Fibroblast of upper back skin (primary cell): ENCODE results near the gene MYO3A.

Experiments
- DNase-seq: peaks from one replicate; pipeline ENCODE4 v3.0.0-alpha.2; 2013

Gene MYO3A

DNA sequence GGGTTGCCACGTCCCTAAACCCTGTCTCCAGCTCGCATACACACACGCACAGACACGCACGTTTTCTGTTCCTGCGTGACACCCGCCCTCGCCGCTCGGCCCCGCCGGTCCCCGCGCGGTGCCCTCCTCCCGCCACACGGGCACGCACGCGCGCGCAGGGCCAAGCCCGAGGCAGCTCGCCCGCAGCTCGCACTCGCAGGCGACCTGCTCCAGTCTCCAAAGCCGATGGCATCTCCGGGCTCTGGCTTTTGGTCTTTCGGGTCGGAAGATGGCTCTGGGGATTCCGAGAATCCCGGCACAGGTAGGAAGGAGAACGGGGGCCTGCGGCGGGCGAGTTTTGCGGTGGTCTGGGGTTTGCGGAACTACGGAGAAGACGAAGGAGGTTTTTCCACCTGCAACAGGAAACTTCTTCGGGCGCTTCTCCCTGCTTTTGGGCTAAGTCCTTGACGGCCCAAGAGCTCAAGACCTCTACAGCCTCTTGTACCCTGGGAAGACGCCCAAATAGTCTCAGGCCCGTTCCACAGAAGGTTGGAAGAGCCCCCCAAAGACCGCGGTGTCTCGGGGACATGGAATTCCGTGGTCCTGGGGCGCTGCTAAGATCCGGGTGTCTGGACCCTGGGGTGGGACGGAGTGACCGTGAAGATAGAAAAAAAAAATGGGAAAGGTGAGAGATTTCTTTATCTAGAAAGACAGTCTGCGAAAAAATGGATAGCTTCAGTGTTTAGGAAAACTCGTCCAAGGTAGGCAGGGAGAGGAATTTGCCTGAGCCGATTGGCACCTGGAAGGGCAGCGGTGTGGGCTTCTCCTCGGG, 282.8 kb downstream of the MYO3A start, which contains the start of gene GAD2:
Gene GAD2 (plus strand): TSS at position 190 of the 811 bp plus-strand sequence. CDS start 36 bp downstream, at position 226.
- DNase-seq: no peak

DNA sequence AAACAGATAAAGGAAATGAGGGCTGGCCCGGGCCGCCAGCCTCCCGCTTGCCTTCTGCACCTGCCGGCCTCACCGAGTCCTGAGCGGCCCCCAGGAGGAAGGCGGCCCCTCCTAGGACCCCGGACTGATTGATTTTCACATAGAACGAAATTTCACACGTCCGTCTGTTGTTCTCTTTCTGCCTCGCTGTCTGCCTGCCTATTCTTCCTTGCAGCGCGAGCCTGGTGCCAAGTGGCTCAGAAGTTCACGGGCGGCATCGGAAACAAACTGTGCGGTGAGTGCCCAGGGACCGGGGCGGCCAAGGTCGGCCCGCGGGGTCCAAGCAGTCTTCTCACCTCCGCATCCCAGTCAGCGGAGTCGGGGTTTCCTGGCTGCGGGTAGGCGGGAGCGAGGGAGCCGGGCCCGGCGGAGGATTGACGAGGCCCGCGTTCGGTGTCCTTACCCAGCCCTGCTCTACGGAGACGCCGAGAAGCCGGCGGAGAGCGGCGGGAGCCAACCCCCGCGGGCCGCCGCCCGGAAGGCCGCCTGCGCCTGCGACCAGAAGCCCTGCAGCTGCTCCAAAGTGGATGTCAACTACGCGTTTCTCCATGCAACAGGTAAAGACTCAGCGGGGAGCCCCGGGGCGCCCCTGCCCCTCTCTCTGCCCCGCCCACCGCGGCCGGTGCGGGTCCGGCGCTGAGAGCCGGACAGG, 283.5 kb downstream of the MYO3A start:
- no peak for DNase-seq

DNA sequence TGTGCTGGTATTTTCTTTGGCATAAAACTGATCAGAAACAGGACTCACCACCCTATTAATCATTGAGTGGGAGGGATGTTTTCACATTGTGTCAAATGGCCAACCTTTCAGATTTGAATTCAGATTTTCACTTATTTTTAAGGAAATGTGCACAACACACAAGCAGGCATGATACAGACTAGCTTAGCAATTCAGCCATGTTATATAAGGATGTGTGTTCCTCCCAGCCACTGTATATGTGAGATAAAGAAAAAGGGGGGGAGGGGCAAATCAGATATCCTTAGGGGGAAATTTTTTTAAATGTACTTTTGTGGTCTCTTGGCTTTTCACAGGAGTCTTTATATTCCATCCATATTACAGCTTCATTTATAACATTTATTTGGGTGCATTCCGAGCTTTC, 285.6 kb downstream of the MYO3A start:
- DNase-seq: no peak

DNA sequence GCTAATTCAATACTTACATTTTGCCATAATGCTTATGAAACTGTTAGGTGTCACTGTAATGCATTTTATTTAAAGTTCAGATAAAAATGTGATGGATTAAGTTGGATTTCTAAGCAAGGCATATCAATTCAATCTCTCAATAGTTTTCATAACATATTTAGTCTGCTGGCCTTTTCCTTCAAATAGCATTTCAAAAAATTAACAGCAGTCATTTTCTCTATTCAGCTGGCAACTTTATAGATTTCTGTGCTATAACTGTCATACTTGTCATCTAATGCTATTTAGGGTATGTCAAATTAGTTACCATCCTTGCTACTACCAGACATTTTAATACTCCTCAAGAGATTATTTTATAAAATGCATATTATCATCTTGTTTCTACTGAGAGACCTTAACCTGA, 286.9 kb downstream of the MYO3A start:
- DNase-seq: no peak

DNA sequence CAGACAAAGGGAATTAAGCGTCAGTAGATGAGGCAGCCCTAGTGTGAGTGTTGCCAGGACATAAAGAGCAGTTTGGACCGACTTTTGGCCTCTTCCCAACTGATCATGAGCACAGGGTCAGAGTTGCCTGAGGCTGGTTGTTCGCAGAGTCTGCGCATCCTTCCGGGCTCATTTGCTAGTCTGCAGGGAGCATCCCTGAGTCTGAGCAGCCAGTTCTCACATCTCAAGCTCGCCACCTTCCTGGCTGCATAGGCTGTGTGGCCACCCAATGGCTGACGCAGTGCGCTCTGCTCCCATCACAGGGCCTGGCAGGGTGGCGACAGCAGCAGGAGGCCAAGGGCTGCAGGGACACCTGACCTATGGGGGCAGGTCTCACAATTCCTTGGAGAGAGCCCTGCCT, 287.5 kb downstream of the MYO3A start:
- no peak for DNase-seq

DNA sequence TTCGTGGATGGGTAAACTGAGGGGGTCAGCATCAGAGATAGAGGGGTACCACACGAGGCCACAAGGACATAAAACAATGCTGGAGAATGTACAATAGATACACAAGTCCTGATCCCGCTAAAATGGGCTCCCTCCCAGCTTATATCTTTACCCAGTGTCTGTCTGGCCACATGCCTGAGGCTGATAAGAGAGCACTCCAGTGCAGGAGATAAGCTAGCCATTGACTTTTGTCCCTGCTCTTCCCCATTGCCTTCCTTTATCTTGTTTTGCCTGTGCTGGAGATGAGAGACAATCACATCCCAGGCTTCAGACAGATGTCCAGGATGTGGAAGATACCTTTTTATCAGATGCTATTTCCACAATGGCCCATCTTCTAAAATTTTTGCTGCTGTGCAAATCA, 288.5 kb downstream of the MYO3A start:
- no peak for DNase-seq

DNA sequence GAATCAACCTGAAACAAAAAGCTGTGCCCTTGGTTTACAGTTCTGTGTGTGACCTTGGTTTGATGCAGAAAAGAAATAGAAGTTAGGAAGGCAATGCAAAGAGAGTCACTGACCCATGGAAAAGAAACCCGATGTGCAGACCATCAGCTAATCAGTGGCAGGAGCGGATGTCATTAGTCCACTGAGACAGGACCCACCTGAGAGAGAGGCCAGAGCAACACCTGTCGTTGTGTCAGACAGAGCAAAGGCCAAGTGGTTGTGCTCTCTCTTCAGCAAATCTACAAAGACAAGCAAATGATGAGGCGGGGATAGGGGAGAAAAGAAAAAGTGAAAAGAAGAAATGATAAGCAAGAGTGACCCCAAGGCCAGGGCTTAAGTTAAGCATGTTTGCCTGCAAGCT, 291.3 kb downstream of the MYO3A start:
- no peak for DNase-seq

DNA sequence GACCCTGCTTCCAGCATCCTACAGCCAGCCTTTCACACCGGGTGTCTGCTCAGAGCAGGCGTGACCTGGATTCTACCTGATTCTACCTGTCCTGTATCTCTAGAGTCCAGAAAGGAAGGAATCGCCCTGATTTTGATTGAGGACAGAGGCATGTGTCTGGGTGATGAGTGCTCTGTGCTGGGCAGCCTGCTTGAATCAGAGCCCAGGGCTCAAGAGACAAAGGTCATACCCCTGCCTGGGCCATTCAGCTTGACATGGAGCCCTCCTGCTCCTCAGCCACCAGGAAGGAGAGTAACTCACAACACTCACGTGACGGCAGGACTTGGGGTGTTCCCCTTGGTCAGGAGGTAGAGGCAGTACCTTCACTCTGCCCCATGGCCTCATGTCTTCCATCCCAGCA, 293.8 kb downstream of the MYO3A start:
- no peak for DNase-seq

DNA sequence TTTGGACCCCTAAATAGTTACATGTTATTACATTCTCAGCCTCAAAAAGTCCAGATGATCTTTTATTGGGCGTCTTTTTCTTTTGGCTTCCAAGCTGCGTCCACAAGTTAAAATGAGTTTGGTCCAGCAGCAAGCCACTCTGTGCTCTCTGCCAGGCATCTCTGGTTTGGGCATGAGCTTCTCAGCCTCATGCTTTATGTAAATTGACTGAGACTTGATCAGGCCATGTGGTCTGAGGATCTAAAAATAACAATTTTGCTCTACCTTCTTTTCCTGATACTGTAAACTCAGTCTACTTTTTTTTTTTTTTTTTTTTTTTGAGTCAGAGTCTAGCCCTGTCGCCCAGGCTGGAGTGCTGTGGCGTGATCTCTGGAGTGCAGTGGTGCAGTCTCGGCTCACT, 298.1 kb downstream of the MYO3A start:
- DNase-seq: no peak

DNA sequence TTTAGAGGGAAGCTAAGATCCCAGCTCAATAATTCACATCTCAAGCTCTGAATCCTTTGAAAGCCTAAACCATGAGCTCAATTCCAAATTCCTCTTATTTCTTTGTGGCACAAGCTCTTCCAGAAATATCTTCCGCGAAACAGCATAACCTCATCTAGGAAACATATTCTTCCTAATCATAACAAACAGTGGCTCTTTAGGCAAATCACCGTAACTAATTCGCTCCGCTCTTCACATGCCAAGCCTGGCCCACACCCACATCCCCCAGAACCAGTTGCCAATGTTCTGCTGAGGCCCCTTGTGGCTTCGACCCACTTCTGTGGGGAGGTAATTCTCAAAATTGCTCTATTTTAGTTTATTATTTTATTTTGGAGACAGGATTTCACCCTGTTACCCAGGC, 301.7 kb downstream of the MYO3A start:
- no peak for DNase-seq

DNA sequence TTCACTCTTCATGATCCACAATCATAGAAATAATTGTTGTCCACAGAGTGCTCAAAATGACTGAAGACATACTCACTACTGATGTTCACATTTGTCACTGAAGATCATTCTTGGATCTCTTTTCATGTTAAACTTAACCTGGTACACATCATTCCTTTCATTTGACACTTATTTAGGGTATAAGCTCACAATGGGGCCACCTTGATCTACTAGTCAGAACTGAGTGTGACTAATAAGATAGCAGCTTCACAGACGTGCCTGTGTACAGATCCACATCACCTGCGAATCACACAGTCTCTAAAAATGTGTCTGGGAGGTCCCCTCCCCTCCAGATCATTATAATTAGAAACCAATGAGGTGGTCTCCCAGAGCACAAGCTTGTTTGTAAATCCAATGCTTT, 304.3 kb downstream of the MYO3A start:
- DNase-seq: no peak

DNA sequence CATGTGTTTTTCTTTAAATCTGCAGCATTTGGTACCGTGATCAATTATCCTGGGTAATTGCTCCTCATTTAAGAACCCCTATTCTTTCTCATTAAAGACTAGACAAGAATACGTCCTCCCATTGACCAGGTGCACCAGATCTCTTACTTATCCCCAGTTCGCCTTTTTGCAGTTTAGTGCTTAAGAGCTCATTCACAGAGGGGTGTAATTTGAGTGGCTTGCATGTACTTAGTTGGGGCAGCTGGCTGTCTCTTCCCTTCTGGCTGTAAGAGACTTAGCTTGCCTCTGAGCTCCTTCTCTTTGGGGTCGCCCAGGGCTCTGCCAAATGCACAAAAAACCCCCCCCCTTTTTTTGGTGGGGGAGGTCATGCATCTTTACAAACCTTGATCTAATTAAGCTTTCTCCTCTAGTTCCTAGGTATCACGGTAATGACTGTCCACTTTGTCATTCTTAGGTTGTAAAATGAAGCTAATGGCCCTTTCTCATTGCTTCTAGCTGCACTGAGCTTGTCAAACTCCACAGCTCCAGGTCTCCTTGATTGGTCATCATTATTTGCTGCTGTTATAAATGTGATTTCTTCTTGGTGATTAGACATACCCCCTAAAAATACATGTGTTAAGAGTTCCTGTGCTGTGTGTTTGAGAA, 308.8 kb downstream of the MYO3A start:
- DNase-seq: no peak

DNA sequence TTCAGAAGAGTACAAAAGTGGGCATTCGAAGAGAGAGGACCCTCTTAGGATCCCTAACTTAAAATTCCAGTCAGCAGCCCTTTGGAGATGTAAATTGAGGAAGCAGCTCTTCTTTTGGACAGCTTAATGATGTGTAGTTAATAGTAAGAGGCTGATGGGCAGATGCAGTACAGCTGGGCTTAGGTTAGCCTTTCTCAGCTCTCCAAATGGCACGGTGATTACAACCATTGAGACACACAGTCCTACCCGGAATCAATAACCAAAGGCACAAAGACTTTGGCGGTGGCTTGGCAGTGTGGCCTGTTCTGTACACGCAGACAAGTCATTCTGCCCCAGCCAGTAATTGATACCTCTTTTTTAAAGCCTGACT, 309.3 kb downstream of the MYO3A start:
- DNase-seq: no peak

DNA sequence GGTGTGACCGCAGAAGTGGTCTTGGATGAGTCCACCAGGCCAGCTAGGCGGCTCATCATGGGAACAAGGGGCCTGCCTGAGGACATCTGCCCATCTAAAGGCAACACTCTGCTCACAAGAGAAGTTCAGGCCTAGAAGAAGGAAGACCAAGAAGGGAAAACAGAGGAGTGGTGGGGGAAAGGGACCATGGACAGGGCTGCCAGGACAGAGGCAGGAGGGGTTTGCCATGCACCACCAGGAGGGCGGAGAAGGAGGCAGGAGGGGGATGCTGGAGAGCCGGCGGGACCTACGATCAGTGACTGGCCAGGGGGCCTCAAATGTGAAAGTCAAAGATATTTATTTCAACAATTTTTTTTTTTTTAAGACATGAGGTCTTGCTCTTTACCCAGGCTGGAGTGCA, 315.7 kb downstream of the MYO3A start:
- DNase-seq: no peak

DNA sequence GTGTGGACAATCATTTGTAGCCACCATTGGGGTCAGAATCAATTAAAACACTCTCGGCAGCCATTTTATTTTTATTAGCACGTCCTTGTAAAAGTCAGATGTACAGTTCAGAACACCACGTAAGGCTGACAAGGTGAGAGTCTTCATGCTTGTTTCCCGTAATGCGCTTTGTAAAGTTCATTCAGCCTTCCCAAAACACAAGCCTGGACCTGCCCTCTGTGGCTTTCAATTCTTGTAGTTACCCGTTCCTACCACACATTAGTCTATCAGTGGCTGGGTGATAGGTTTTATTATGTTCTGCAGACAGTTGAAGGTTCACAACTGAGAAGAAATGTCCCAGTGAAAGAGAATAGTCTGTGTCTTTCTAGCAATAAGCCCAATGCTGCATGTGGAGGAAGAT, 317.9 kb downstream of the MYO3A start:
- no peak for DNase-seq

DNA sequence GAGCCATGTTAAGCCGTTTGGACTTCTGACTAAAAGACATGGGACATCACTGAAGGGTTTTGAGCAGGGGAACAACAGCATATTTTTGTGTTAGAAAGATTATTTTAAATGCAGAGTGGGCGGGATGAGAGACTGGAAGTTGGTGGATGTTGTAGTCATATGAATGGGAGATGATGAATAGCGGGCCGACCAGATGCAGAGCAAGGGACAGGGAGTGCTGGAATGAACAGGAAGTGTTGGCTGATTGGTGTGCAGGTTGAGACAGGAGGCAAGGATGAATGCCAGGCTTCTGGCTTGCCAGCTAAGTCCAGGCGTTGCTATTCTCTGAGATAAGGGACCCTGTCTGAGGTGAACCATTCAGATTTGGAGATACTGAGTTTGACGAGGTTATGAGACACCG, 320.6 kb downstream of the MYO3A start:
- DNase-seq: no peak

DNA sequence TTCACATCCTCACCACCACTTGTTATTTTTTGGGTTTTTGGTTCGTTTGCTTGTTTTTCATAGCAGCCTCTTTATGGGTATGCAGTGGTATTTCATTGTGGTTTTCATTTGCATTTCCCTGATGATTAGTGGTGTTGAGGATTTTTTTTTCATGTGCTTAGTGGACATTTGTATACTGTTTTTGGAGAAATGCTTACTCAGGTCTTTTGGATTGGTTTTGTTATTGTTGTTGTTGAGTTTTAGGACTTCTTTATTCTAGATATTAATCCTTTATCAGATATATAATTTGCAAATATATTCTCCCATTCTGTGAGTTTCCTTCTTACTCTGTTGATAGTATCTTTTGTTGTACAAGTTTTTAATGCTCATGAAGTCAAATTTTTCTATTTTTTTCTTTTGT, 325.3 kb downstream of the MYO3A start:
- no peak for DNase-seq
